HG03097 (cell line): ENCODE data around the gene ADAMTS14.

Experiments used
- ATAC-seq: cut with Tn5 transposase; IDR thresholded peaks from one replicate; pipeline ENCODE4 v1.9.1; 2021; ENCODE audit not compliant: unreplicated experiment, low FRiP score

ADAMTS14 gene

DNA sequence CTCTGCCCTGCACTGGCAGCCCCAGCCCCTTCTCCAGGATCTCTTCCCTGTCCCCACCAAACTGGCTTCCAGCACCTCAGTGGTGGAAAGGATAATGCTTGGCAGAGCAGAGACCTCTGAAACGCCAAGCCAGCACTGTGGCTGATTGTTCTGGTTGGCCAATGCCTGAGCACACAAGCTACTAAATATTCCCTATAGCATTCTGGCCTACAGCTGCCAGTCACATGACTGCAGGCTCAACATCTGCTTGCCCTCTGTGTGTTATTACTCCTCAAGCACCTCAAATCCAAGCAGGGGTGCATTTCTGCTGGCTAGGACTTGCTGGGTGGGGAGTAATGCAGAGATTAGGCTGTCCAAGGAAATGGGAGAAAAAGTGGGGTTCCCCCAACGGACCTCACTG is 106.8 kb downstream of the ADAMTS14 start:
- no peak for ATAC-seq

DNA sequence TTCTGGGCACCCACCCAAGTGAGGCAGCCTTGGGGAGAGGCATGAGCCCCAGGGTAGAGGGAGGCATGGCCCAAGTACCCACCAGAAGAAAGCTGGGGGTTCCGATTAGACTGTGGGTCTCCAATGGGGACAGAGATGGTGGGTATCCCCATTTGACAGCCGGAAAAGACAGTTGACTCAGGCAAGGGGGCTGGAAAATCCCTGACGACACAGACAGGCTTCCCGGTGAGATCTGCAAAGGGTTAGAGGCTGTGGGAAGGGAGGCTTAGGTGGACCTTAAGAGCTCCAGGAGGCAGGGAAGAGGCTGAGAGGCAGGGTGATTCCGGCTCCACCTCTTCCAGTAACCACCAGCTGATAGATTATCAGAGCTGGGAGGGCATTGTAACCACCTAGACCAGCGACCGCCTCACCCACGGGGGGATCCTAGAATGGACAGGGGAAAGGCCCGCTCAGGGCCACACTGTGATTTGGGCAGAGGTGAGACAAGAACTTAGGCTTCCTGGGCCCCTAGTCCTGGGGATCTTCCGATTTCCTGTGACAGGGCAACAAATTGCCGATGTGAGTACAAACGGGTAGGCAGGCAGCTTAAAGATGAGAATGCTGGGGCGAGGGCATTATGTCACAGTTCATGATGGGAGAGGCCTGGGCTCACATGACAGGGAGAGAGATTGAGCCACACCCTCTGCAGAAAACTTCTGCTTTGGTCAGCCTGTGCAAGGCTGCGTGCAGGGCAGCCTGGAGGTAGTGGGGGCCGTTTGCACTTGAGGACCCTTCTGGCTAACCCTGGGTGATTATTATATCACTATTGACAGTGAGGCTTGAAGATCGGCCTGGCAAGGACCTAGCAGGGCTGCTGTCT is 107.4 kb downstream of the ADAMTS14 start:
- no peak for ATAC-seq

DNA sequence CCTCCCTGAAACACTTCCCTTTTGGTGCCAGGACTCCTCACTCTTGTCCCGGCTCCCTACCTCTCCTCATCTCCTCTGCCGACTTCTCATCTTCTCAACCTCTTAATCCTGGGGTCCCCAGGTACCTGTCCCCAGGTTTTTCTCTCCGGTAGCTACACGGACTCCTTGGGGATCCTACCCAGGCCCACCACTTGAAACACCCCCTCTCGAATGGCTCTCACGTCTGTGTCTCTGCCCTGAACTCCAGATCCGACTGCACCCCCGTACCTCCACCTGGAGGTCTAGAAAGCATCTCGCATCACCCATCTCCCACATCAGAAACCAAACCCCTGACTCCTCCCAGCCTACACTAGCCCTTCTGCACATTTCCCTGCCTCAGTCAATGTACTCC is 108.1 kb downstream of the ADAMTS14 start:
- no peak for ATAC-seq

DNA sequence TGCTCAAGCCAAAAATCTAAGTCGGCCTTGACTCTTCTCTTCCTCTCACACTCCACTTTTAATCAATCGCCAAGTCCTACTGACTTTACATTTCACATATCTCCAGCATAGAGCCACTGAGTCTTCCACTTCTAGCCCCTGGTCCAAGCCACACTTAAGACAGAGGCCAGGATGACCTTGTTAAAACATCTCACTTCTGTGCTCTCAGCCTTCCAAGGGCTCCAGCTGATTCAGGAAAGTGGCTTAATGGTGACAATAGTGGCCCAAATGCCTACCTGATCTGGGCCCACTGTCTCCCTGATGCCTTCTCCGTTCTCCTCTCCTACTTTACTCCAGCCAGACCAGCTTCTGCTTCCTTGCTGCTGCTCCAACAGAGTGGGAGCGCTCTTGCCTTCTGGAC is 108.5 kb downstream of the ADAMTS14 start:
- ATAC-seq, result no peak

DNA sequence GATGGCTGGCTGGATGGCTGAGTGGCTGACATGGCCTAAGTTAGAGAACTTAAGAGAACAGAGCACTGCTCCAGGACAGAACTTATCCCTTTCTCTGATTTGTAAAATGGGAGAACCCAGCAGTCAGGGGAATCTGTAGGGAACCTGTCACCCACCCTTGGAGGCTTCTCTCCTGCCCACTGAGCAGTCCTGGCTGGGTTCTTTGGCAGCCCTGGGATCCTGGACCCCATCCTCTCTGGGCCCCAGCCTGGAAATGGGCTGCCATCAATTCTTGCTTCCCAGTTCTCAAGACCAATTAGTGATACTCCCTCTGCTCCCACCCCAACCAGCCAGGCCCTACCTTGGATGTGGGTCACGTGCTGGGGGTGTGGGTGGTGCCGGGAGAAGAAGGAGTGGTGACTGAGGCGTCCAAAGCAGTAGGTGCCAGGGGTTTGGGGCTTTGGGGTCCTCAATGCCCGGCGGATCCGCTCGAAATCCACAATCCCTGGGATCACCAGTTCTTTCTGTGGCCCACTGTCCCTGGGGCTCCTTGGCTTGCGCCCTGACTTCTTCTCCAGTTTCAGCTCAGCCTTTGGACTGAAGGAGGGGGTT is 109.2 kb downstream of the ADAMTS14 start:
- no peak for ATAC-seq

DNA sequence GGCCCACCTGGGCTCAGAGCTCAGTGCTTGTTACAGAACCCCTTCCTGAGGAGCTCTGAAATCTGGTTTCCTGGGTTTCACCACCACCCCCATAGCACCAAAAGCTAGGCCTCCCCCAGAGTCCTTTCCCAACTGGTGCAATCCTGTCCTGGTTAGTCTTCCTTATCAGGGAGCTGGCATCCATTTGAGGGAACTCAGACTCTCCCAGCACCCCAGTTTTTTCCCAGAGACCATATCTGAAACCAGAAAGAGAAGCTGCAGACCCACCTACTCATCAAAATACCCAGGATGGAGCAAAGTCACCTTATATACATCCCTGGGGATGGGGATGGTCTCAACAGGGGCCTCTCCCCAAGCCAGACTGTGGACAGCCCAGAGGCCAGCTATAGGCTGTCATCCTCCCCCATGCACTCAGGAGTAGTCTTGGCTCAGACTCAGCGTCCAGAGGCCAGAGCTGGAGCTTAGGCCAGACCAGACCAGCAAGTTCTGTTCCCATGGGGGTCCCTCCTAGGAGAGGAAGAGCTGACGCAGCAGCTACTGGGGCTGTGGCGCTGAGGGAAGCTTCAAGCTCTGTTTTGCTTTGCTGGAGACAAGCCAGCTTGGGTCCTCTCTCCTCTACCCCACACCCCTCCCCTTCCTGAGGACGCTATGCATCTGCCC is 109.9 kb downstream of the ADAMTS14 start:
- no peak for ATAC-seq

DNA sequence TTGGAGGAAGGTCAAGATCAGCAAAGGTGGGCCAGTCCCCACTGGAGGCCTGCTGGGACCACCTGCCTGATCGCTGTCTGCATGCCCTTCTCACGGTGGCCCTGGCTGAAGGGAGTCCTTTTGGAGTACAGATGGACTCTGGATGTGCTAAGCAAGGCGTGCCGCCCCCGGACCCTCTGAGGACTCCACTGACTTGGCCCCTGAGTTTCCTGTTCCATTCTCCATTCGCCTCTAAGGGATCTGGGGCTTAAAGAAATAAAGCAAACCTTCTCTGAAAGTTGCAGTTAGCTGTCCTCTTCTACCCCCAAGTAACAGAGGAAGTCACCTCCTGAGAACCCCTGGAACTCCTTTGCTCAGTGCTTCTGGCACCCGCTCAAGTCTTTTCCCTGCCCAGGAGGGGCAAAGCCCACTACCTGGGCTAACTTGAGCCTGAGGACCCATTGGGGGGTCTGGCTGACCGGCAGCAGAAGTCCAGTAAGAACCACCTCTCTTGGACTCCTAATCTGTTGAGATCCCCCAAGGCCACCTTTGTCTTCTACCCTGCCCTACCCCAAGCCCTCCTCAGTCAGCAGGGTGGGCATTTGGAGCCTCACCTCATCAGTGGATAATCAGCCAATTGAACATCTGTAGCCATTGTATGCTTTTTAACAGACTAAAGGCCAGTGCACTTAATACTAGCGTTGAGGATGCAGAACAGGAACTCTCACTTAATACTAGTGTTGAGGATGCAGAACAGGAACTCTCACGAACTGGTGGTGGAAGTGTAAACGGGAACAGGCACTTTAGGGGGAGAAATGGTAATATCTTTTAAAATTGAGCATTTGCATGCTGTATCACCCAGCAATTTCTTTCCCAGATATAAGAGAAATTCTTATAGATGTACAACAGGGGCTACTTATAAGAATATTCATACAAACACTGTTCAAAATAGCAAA is 110.7 kb downstream of the ADAMTS14 start:
- no peak for ATAC-seq

DNA sequence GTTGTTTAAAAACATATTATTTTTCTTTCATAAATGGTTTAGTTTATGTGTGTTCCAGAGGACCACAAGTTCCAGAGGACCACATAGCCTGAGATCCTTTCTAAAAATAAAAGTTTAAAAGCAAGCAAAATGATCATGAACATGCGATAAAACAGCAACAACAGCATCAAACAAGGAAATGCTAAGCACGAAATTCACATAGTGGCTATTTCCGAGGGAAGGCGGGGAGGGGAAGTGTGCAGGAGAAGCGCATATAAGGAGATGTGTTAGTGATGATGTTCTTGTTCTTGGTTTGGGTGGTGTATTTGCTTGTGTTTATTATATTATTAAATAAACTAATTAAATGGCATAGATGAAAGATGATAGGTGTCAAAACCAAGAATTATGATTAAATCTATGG is 111.7 kb downstream of the ADAMTS14 start:
- ATAC-seq, result no peak

DNA sequence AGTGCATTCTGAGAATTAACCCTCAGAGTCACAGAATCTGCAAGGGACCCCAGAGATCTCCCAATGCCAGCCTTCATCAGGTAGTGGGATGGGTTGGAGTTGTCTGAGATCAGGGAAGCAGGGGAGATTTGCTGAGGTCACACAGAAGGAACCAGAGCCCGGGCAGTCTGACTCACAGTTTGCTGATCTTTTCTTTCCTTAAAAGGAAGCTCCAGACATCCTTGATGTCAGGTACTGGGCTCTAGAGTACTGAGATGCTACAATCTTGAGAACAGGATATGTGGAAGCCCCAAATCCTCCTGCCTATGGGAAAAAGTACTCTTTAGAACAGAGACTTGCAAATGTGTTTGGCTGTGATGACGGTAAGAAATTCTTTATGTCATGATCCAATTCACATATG is 112.2 kb downstream of the ADAMTS14 start:
- ATAC-seq, result no peak

DNA sequence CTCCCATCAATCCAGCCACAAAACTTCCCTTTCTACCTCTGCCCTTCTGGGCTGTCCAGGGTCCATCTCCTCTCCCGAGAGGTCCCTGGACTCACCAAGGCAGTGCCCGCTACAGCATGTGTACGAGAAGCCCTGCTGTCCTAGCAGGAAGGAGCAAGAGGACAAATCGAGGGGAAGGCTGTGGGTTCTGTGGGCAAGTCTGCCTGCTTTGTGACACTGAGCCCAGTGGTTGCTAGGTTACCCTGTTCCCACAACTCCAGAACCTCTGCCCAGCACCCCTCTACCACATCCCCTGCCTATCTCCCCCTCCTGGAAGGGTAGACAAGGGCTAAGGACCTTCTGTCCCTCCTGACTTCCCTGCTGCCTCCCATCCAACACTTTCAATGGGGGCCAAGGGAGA is 112.9 kb downstream of the ADAMTS14 start, which contains the start of gene TBATA:
TBATA (minus strand) TSS at position 188 of the 400 bp plus-strand sequence. CDS start 1,998 bp downstream, outside the sequence.
- no peak for ATAC-seq

DNA sequence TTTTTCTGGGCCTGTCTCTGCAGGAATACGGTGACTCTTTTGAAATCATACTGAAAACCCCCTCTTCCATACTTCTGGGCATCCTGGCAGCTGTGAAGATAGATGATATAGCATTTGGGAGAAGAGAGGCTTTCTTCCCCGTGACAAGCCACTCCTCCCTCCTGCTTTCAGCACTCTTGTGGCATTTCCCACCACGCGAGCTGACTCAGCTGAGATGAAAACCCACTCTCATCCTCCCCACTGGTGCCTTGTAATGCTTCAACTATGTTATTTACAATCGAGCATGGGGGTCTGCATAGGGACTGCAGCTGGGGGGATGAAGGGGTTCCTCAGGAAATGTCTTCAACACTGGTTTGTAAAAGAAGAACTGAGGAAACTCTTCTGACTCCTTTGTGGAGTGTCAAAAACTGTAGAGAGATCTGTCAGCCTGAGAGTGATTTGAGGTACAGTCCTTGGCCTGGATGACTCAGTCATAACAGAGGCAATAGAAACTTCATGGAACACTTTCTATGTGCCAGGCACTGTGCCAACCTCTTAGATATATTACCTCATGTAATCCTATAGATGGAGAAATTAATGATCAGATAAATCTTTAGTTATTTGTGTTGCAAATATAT is 114.6 kb downstream of the ADAMTS14 start:
- no peak for ATAC-seq

DNA sequence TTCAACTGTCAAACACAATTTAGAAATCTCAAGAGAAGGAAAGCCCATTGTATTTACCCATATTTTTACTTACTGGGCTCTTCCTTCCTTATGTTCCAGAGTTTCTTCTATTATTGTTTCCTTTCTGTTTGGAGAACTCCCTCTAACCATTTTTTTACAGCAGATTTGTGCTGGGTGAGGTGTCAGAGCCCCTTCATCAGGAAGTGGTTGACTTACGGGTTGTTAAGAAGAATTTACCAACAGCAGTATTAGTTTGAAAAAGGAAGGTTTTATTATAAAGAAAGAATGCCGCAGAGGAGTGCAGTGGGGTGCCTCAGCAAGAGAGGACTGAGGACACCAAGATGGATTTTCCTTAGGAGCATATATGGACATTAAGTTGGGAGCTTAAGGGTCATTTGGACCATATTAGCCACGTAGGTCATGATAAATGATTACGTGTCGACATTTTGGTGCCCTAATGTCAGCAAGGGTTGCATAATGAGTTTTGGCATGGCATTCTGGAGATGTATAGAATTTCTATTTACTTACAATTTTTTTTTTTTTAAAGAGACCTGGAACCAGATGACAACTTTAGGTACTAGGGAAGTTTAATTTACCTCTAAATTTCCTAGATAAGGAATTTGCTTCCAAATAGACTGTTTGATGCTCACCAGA is 119.2 kb downstream of the ADAMTS14 start:
- ATAC-seq, result no peak

DNA sequence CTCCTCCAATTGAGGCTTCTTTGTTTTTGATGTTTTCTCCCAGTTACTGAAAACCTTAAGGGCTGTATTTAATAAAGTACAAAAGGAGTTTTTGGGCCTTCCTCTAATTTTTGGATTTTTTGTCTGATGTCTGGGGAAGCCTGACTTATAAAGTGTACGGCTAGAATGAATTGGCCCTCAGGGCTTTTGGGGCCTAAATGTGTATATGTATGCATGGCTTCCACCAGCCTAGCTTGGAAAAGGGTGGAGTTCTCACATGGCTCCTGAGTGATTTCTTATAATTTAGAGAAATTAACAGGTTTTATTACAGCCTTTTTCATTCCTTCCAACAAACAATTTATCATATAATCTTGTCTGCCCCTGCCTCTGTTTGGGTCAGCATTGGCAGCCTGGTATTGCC is 123.3 kb downstream of the ADAMTS14 start:
- ATAC-seq, result no peak

DNA sequence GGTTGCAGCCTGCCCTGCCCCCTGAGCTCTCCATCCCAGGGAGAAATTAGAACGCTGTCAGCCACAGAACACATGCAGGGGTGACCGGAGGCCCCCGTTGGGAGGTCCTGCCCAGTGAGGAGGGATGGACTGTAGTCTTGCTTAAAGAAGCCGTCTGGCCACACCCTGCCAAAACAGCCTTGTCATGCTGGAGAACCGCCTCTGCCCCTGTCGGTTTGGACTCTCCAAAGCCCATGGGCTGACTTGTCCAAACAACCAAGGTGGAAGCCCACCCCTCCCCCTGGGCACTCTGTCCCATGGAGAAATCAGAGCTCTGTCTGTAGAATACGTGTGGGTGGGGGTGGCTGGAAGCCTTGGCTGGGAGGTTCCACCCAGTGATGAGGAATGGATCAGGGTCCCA is 125.5 kb downstream of the ADAMTS14 start:
- no peak for ATAC-seq

DNA sequence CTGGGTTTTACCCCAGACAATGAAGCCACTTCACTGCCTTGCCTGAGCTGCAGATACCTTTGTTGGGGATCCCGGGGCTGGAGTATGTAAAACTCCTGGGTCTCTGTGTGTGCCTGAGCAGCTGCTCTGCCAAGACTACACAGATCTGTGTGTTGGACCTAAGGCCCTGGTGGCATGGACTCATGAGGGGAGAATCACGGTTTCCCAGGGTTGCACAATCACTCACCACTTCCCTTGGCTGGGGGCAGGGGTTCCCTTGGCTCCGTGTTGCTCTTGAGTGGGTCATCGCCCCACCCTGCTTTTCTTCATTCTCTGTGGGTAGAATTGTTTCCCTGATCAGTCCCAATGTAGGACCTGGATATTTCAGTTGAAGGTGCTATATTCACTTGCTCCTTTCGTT is 126.8 kb downstream of the ADAMTS14 start:
- ATAC-seq, result no peak

DNA sequence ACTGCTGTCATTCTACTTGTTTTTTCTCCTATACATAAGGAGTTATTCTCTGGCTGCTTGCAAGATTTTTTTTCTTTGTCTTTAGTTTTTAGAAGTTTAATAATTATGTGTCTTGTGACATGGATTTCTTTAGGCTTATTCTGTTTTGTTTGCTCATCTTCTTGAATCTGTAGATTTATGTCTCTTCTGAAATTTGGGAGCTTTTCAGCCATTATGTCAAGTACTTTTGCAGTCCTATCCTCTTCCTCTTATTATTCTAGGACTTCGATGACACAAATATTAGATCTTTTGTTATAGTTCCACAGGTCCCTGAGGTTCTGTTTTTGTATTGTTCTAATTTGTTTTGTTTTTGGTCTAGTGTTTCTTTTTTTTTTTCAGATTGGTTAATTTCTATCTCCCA is 129.5 kb downstream of the ADAMTS14 start:
- ATAC-seq, result no peak

DNA sequence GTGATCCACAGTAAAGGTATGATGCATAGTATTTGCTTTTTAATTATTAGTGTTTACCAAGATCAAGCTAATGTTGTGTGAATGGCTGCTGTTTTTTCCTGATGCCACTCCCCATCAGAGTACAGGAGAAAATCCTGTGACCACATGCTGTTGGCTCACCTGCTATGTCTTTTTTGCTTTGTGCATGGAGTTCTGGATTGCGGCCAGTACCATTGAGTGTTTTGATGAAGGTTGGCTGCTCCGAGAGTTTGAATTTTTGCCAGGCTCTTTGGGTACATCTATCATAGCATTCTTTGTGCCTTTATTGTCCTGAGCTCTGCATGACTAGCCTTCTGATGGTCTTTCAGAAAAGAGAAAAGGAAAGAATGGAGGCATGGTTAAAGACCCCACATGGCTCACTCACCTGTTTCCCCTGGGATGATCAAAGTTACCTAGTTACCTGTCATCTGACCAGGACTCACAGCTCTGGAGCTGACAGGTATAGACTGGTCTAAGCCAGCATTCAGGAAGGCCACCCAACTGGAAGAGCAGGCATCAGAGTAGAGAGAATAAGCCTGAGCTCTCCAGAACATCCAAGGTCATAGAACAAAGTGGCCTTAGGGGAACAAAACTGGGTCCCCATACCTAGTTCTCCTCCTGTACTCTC is 131.6 kb downstream of the ADAMTS14 start:
- ATAC-seq, result no peak

DNA sequence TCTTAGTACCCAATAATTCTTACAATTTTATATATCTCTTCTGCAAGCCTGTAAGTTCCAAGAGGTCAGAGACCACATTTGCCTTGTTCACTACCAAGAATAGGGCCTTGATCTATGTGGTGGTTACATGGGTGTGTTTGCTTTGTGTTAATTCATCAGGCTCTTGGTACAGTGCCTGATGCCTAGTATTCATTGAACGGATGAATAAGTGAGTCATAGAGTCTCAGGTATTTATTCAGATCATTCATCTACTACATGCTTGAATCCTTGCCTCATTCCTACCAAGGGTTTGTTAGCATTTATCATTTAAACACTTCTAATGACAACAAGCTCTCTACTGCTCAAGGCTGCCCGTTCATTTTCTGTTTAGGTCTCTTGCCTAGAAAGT is 132.1 kb downstream of the ADAMTS14 start:
- no peak for ATAC-seq

DNA sequence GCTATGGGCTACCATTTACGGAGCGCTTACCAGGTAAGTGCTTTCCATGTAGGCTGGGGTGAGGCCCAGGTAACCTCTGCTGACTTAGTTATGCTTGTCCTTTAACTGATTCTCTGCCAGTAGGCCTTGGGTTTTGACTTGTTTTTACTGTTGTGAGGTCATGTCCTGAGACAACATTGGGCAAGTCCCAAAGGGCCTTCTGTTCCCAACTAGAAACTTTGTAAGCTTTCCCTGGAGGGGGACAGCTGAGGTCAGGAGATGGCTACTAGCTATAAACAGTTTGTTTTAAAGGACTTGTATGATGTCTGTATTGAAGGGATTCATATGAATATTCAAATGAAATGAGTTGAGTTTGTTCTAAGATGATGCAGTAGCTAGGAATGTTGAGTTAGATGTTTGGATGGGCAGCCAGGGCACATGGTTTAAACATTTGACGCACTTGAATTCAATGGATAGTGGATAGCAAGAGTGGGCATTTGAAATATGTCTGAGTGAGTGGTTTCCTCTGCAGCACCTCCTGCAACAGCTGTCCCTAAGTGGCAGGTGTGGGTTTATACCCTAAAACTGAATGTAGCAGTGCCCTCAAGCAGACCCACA is 133.4 kb downstream of the ADAMTS14 start:
- no peak for ATAC-seq
